NCI-H1048 (cell line): ENCODE results near the gene UBE2QL1.

Experiments
- DNase-seq: peaks from one replicate; lab custom pipeline; 2025; lab: John Stamatoyannopoulos, UW

The UBE2QL1 gene

DNA sequence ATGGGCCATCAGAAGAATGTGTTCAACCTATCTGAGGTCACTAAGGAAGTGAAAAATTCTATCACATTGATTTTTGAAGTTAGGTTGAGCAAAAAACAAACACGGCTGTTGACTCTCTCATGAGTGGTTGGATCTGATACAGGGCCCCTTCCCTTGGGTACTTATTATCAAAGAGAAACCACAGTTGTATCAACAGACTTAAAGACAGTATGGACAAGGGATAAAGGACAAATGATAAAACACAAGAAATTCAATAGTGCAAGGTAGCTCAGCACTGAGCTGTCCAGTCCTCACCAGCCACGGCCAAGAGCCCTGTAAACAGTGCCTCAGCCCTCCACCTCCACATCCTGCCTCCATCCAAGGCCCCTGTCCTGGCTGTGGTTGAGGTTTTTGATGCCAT is 86.9 kb downstream of the UBE2QL1 start:
- DNase-seq: no peak

DNA sequence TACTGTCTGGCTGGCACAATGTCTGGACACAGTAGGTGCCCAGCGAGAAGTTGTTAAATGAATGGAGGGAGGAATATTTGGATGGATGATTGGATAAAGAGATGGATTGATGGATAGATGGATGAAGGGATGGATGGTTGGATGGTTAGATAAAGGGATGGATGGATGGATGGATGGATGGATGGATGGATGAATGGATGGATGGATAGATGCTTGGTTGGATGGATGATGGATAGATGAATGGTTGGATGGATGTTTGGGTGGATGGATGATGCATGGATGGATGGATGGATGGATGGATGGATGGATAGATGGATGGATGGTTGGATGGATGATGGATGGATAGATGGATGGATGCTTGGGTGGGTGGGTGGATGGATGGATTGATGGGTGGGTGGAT is 90.4 kb downstream of the UBE2QL1 start:
- no peak for DNase-seq

DNA sequence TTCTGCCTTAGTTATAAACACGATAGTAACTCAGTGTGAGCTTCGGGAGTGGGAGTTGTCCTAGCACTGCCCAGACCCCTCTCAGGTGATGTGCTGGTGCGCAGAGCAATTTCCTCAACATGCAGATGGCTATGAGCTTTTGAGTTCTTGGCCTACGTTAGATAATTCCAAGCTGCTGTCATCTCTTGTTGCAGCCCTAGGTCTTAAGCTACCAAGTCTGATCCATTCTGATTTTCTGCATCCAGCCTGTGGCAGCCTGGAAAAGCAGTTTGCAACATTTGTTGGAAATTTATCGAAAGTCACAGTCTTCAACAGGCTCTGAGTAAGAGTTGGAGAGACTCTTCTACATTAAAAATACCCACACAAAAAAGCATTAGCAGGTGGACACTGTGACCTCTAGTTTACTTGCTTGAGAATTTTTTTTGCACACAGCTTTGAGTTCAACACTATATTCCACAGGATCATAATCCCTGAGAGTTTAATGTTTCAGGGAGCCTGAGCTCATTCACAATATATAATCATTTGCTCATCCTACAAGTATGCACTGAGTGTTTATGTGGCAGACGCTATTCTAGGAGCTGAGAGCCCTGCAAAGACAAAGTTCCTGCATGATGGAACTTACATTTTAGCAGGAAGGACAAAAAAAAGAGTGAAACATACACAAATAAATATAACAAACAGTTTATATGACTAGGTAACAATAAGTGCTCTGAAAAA is 91.6 kb downstream of the UBE2QL1 start:
- no peak for DNase-seq

DNA sequence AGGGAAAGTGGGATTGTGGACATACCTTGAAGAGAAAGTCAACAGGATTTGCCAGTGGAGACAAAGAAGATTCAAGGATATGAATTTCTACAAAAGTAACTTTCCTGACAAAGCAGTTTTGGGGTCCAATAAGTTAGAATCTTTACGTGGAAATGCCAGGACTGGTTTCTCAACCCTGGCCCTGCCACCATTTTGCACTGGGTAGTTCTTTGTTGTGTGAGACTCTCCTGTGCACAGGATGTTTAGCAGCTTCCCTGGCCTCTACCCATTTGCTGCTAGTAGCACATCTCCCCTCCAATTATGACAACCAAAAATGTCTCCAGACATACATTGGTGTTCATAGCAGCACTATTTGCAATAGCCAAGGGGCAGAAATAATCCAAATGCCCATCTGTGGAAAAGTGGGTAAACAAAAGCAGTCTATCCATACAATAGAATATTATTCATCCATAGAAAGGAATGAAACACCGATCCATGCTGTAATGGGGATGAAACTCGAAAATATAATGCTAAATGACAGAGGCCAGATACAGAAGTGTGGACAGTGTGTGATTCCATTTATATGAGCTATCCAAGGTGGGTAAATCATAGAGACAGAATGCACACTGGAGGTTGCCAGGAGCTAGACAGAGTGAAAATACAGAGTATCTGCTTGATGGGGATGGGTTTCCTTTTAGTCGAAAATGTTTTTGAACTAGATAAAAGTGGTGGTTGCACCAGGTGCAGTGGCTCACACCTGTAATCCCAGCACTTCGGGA is 92.8 kb downstream of the UBE2QL1 start:
- DNase-seq: no peak

DNA sequence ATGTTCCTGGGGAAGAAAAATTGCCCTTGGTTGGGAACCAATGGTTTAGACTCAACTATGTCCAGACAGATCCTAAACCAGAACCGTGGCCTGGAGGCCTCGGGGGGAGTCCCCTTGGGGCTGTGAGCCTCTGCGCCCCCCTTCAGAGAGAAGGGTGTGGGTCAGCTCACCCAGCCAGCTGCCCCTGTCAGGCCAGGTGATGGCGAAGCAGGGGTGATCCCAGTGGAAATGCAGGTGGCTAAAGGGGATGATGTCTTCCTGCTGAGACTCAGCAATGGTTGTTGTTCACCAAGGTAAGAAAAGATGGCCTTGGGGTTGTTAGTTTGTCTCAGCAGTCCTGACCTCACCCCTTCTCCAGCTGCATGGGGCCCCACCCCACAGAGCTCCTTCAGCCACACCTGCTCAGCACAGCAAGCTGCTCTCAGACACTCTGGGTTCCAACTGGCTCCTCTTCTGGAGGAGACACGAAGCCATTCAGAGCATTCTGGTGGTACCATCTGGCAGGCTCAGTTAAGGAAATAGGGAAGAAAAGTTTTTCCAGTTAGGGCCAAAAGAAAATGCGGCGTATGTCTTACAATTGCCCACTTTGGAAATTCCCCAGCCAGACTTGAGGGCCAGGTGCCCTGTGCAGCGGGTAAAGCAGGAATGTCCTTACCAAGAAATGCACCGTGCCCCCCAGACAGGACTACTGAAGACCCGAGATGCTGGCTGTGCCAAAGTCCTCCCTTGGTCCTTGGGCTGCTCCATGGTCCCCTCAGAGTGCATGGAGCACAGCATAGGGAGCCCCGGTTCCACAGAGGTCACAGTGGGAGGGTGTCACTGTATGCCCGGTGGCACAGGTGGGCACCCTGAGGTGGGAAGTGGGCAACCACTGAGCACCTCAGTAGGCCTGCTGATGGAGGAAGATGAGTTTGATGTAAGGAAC is 94.0 kb downstream of the UBE2QL1 start:
- DNase-seq: no peak

DNA sequence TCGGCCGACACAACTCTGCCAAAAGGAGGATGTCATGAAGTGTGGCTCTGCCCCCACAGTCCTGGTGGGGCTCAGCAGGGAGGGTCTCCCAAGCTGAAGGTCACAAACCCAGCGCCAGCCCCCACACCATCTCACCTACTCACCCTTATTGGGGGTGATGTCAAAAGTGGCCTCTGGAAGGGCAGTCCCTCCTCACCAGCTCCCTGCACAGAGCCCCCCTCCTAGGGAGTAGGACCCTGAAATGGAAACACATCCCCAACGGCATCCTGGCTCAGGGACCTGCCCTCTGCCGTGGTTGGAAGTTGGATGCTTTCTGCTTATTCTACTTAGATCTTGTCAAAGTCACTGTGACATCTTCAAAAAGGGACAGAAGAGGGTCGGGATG is 94.7 kb downstream of the UBE2QL1 start:
- no peak for DNase-seq

DNA sequence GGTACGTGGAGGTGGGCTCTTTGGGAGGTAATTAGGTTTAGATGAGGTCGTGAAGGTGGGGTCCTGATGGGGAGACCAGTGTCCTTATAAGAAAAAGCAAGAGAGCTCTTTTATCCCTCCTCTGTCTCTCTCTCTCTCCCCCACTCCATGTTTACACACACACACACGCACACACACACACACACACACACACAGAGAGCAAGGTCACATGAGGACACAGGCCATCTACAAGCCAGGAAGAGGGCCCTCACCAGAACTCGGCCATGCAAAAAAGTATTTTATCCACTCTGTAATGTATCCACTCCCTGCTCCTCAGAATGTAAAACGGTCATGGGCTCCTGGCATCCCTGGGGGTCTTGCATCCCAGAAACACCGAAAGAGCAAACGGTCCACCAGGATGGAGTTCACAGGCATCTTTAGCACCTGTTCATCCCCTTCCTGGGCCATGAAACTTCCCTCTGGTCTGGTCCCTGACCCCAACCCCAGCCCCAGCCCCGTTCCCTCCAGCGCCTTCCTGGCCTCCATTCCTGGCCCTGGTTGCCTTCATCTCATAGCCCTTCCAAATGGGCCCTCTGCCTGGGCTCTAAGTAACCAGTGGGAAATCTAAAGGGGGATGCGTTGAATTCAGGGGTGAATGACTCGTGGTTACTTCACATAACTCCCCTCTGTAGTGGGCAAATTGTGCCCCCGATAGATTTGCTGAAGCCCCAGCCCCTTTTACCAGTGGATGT is 95.3 kb downstream of the UBE2QL1 start:
- no peak for DNase-seq
